WTC11 (cell line): Measurements from ENCODE around the gene KRTAP5-3.

Experiments
- ETV6 ChIP-seq: sonication (generic); formaldehyde crosslinking; IDR thresholded peaks from 2 replicates; pipeline ENCODE4 v1.8.1; 2022; ENCODE audit warnings: mild to moderate bottlenecking, missing genetic modification reagents
- KAT7 ChIP-seq: sonication (generic); formaldehyde crosslinking; IDR thresholded peaks from 2 replicates; pipeline ENCODE4 v1.8.1; 2023; ENCODE audit warnings: missing genetic modification reagents, mild to moderate bottlenecking, borderline replicate concordance
- RORB ChIP-seq: fragments of 250-450 bp; sonication (Bioruptor Pico); IDR thresholded peaks from 2 replicates; pipeline ENCODE4 v1.9.0; 2021; ENCODE audit warnings: mild to moderate bottlenecking
- ZNF138 ChIP-seq: sonication (generic); formaldehyde crosslinking; conservative IDR thresholded peaks from 2 replicates; pipeline ENCODE4 v1.8.1; 2022; ENCODE audit warnings: mild to moderate bottlenecking, moderate library complexity, missing genetic modification reagents
- TF ChIP-seq, protein P1 (sequence below): sonication (generic); formaldehyde crosslinking; IDR thresholded peaks from 2 replicates; pipeline ENCODE4 v1.8.1; 2022; ENCODE audit warnings: mild to moderate bottlenecking, missing genetic modification reagents, moderate library complexity, borderline replicate concordance
- TF ChIP-seq, protein P2 (sequence below): fragments of 200-600 bp; IDR thresholded peaks from 2 replicates; pipeline ENCODE4 v1.8.0; 2022; ENCODE audit warnings: antibody characterized with exemption
- TF ChIP-seq, protein P3 (sequence below): sonication (generic); formaldehyde crosslinking; conservative IDR thresholded peaks from 2 replicates; pipeline ENCODE4 v1.8.1; 2023; ENCODE audit warnings: mild to moderate bottlenecking, low read depth, missing genetic modification reagents, moderate library complexity

DNA sequence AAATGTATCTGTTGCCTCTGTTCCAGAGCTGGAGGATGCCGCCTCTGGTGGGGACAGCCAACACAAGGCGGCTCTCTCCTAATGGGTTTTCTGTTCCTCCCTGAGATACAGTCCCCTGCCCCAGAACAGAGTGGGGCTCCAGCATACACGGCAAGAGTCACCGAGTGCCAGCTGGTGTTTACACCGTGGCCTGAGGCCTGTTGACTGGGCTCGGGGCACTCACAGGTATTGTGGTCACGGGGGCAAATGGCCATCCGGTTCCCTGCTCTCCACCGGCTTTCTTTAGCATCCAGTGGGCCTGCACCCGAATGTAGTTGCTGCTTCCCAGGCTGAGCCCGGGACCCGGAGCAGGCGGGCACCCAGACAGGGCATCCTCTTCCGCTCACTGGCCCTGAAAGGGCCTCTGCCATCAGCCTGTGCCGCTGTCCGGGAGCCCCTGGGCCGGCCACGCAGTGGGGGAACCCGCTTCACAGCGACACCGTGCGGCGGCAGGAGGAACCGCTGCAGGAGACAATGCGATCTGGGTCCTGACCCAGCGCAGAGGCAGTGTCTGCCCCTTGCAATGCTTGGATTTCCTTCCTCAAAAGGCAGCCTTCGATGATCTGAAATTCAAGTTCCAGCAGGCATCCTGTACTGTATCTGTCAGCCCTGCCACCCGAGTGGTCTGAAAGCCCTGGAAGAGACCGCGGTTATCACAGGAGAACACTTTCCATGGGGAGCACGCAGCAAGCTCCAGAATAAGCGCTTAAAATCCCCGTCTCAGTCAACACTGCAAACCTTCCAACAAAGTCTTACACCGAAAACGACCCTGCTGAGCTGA lies 20.5 kb upstream of the KRTAP5-3 start:
- no peak for TF ChIP-seq RORB (CRISPR knock-in tag)
- TF ChIP-seq, protein P1, sequence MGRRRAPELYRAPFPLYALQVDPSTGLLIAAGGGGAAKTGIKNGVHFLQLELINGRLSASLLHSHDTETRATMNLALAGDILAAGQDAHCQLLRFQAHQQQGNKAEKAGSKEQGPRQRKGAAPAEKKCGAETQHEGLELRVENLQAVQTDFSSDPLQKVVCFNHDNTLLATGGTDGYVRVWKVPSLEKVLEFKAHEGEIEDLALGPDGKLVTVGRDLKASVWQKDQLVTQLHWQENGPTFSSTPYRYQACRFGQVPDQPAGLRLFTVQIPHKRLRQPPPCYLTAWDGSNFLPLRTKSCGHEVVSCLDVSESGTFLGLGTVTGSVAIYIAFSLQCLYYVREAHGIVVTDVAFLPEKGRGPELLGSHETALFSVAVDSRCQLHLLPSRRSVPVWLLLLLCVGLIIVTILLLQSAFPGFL: no peak
- TF ChIP-seq ETV6: peak; percentile 45; the same call in 1 of the 2 replicates
- no peak for TF ChIP-seq KAT7 (CRISPR knock-in tag)
- TF ChIP-seq, protein P2, sequence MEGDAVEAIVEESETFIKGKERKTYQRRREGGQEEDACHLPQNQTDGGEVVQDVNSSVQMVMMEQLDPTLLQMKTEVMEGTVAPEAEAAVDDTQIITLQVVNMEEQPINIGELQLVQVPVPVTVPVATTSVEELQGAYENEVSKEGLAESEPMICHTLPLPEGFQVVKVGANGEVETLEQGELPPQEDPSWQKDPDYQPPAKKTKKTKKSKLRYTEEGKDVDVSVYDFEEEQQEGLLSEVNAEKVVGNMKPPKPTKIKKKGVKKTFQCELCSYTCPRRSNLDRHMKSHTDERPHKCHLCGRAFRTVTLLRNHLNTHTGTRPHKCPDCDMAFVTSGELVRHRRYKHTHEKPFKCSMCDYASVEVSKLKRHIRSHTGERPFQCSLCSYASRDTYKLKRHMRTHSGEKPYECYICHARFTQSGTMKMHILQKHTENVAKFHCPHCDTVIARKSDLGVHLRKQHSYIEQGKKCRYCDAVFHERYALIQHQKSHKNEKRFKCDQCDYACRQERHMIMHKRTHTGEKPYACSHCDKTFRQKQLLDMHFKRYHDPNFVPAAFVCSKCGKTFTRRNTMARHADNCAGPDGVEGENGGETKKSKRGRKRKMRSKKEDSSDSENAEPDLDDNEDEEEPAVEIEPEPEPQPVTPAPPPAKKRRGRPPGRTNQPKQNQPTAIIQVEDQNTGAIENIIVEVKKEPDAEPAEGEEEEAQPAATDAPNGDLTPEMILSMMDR: peak; percentile 91
- TF ChIP-seq, protein P3, sequence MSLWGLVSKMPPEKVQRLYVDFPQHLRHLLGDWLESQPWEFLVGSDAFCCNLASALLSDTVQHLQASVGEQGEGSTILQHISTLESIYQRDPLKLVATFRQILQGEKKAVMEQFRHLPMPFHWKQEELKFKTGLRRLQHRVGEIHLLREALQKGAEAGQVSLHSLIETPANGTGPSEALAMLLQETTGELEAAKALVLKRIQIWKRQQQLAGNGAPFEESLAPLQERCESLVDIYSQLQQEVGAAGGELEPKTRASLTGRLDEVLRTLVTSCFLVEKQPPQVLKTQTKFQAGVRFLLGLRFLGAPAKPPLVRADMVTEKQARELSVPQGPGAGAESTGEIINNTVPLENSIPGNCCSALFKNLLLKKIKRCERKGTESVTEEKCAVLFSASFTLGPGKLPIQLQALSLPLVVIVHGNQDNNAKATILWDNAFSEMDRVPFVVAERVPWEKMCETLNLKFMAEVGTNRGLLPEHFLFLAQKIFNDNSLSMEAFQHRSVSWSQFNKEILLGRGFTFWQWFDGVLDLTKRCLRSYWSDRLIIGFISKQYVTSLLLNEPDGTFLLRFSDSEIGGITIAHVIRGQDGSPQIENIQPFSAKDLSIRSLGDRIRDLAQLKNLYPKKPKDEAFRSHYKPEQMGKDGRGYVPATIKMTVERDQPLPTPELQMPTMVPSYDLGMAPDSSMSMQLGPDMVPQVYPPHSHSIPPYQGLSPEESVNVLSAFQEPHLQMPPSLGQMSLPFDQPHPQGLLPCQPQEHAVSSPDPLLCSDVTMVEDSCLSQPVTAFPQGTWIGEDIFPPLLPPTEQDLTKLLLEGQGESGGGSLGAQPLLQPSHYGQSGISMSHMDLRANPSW: no peak
- peak; percentile 3; the same call in 1 of the 2 replicates for TF ChIP-seq ZNF138
